ENCODE measurements around the gene SMAD9.

- TF ChIP-seq CTCF (conservative IDR thresholded peaks at IDR 0.05; ENCODE audit: low read length), result no peak
- TF ChIP-seq EZH2phosphoT487 (IDR thresholded peaks at IDR 0.05; ENCODE audit: borderline replicate concordance, low read depth, low read length), result no peak
Observed at GRCh38 chr13:36903925-36904595, 16.0 kb downstream of the SMAD9 start.
